SK-N-SH (cell line): Measurements from ENCODE around the gene ATG4C. TPM values are rescaled to one million over a fixed set of nuclear protein-coding genes. Genes with fewer than 3 reads are reported as not detected.
A peak's percentile ranks its signal among the peaks of the same experiment; 100 is the strongest.

Experiments used
- CTCF ChIA-PET: fragments of 300-600, 350-600 bp; formaldehyde crosslinking; extraction: SDS; loops from one replicate; lab custom pipeline; 2021; lab: Yijun Ruan, JAX
- POLR2A ChIA-PET: fragments of 350-600 bp; sonication (Branson Sonifier 250); formaldehyde crosslinking; extraction: SDS; loops from one replicate; lab custom pipeline; 2020; ENCODE audit warnings: antibody characterized with exemption, inconsistent platforms; lab: Yijun Ruan, JAX
- DNase-seq: peaks from one replicate; pipeline ENCODE4 v3.0.0; 2012
- H2AFZ ChIP-seq: fragments of 200-600 bp; sonication (generic); 2 replicates; pipeline ENCODE4 v1.8.1; 2016; ENCODE audit warnings: antibody characterized with exemption, mild to moderate bottlenecking, low read depth
- H3F3A ChIP-seq: fragments of 200-600 bp; sonication (generic); replicated peaks from 2 replicates; pipeline ENCODE3; 2016; ENCODE audit warnings: antibody characterized with exemption, mild to moderate bottlenecking; ENCODE audit not compliant: insufficient read depth
- H3K27ac ChIP-seq, 2 experiments: fragments of 200-500 bp in 1 of 2; fragments of 200-600 bp in 1 of 2; sonication (Bioruptor generic) in 1 of 2; sonication (generic), shearing (Covaris generic) in 1 of 2; 2 replicates each; pipeline versions ENCODE4 v1.5.1 to v1.6.1; 2014 to 2016; ENCODE audit warnings: low read depth in 2 of 2, inconsistent platforms in 1 of 2, low read length in 1 of 2, mild to moderate bottlenecking in 1 of 2, mixed read lengths in 1 of 2
- H3K27me3 ChIP-seq: fragments of 200-600 bp; sonication (generic), shearing (Covaris generic); 2 replicates; pipeline ENCODE4 v1.6.1; 2016; ENCODE audit warnings: mixed run types; ENCODE audit not compliant: insufficient read depth
- H3K36me3 ChIP-seq, 2 experiments: fragments of 200-500 bp in 1 of 2; fragments of 200-600 bp in 1 of 2; sonication (Bioruptor generic) in 1 of 2; sonication (generic) in 1 of 2; replicated peaks in 1 of 2; 2 replicates each; pipeline versions ENCODE3 to v1.5.1; 2014 to 2016; ENCODE audit warnings: low read length in 1 of 2, mild to moderate bottlenecking in 1 of 2; ENCODE audit not compliant: insufficient read depth in 2 of 2, control insufficient read depth in 1 of 2
- H3K4me1 ChIP-seq, 2 experiments: fragments of 200-500 bp in 1 of 2; fragments of 200-600 bp in 1 of 2; sonication (Bioruptor generic) in 1 of 2; sonication (generic), shearing (Covaris generic) in 1 of 2; 2 replicates each; pipeline versions ENCODE4 v1.5.1 to v1.6.1; 2014 to 2016; ENCODE audit warnings: low read depth in 1 of 2, low read length in 1 of 2, mixed run types in 1 of 2; ENCODE audit not compliant: insufficient read depth in 2 of 2, control insufficient read depth in 1 of 2
- H3K4me2 ChIP-seq: fragments of 200-600 bp; sonication (generic), shearing (Covaris generic); 2 replicates; pipeline ENCODE4 v1.6.1; 2017; ENCODE audit warnings: mixed run types
- H3K4me3 ChIP-seq, 2 experiments: fragments of 200-500 bp in 1 of 2; fragments of 200-600 bp in 1 of 2; sonication (Bioruptor generic) in 1 of 2; sonication (generic), shearing (Covaris generic) in 1 of 2; 2 replicates each; pipeline versions ENCODE4 v1.5.1 to v1.8.1; 2014 to 2016; ENCODE audit warnings: low read depth in 2 of 2, inconsistent platforms in 1 of 2, low read length in 1 of 2, mild to moderate bottlenecking in 1 of 2, mixed read lengths in 1 of 2, moderate library complexity in 1 of 2
- H3K79me2 ChIP-seq: fragments of 200-600 bp; sonication (generic); 2 replicates; pipeline ENCODE4 v1.8.1; 2017; ENCODE audit warnings: mild to moderate bottlenecking; ENCODE audit not compliant: insufficient read depth
- H3K9ac ChIP-seq: fragments of 200-600 bp; sonication (generic); 2 replicates; pipeline ENCODE4 v1.6.1; 2017; ENCODE audit warnings: mixed run types
- H3K9me2 ChIP-seq: fragments of 200-600 bp; sonication (generic); 2 replicates; pipeline ENCODE4 v1.6.1; 2017; ENCODE audit warnings: mixed run types
- H3K9me3 ChIP-seq: fragments of 200-600 bp; sonication (generic); 2 replicates; pipeline ENCODE4 v1.6.1; 2017; ENCODE audit warnings: mixed run types, mild to moderate bottlenecking, moderate library complexity
- H4K20me1 ChIP-seq: fragments of 200-600 bp; sonication (generic); 2 replicates; pipeline ENCODE4 v1.6.1; 2017; ENCODE audit warnings: mild to moderate bottlenecking, mixed run types; ENCODE audit not compliant: insufficient read depth
- CTCF ChIP-seq: fragments of 200-600 bp; sonication (generic); IDR thresholded peaks from 2 replicates; pipeline ENCODE4 v1.6.1; 2017; ENCODE audit warnings: antibody characterized with exemption, mild to moderate bottlenecking, moderate library complexity
- ELF1 ChIP-seq: IDR thresholded peaks from 2 replicates; pipeline ENCODE4 v1.4.0; 2012
- FOXJ3 ChIP-seq: sonication (generic); formaldehyde crosslinking; IDR thresholded peaks from 2 replicates; pipeline ENCODE4 v1.5.1; 2020; ENCODE audit warnings: mild to moderate bottlenecking, missing genetic modification reagents
- GABPA ChIP-seq: IDR thresholded peaks from 2 replicates; pipeline ENCODE4 v1.4.0; 2012; ENCODE audit warnings: low read depth, mild to moderate bottlenecking
- MEF2A ChIP-seq: IDR thresholded peaks from 2 replicates; pipeline ENCODE4 v1.4.0; 2012; ENCODE audit warnings: low read depth, borderline replicate concordance
- NFIC ChIP-seq: IDR thresholded peaks from 2 replicates; pipeline ENCODE4 v1.4.0; 2012; ENCODE audit warnings: borderline replicate concordance
- NRF1 ChIP-seq: IDR thresholded peaks from 2 replicates; pipeline ENCODE4 v1.6.1; 2012; ENCODE audit warnings: low read depth, mild to moderate bottlenecking, low read length
- POLR2AphosphoS5 ChIP-seq: IDR thresholded peaks from 2 replicates; pipeline ENCODE4 v1.6.1; 2012; ENCODE audit warnings: low read depth, low read length
- RAD21 ChIP-seq: IDR thresholded peaks from 2 replicates; pipeline ENCODE4 v1.6.1; 2012; ENCODE audit warnings: mild to moderate bottlenecking, low read length
- RFX5 ChIP-seq: IDR thresholded peaks from 2 replicates; pipeline ENCODE4 v1.6.1; 2012; ENCODE audit warnings: mild to moderate bottlenecking, improper control_type of control experiment, low read length
- SMC3 ChIP-seq: IDR thresholded peaks from 2 replicates; pipeline ENCODE4 v1.6.1; 2012; ENCODE audit warnings: low read depth, low read length, improper control_type of control experiment
- ZBTB33 ChIP-seq: IDR thresholded peaks from 2 replicates; pipeline ENCODE4 v1.4.0; 2012; ENCODE audit warnings: low read depth, borderline replicate concordance
- WGBS: methylation state at CpG from one replicate; pipeline ENCODE4 v1.1.6; 2017; ENCODE audit warnings: low lambda C conversion rate; 5-methylcytosine and 5-hydroxymethylcytosine counted together
- polyA plus RNA-seq, 3 experiments: library from polyadenylated mRNA; depleted of rRNA; stranded (reverse); fragments of >200 nt; gene quantifications; 2 replicates each; pipeline ENCODE4 v1.2.3, GENCODE V29; 2012
- TF ChIP-seq, protein P1 (sequence below): IDR thresholded peaks from 2 replicates; pipeline ENCODE4 v1.4.0; 2012; ENCODE audit warnings: low read depth, borderline replicate concordance

Gene ATG4C
- polyA plus RNA-seq, 1 of the 3 experiments (the other 2 are of a cell fraction), result 3.0 TPM

DNA sequence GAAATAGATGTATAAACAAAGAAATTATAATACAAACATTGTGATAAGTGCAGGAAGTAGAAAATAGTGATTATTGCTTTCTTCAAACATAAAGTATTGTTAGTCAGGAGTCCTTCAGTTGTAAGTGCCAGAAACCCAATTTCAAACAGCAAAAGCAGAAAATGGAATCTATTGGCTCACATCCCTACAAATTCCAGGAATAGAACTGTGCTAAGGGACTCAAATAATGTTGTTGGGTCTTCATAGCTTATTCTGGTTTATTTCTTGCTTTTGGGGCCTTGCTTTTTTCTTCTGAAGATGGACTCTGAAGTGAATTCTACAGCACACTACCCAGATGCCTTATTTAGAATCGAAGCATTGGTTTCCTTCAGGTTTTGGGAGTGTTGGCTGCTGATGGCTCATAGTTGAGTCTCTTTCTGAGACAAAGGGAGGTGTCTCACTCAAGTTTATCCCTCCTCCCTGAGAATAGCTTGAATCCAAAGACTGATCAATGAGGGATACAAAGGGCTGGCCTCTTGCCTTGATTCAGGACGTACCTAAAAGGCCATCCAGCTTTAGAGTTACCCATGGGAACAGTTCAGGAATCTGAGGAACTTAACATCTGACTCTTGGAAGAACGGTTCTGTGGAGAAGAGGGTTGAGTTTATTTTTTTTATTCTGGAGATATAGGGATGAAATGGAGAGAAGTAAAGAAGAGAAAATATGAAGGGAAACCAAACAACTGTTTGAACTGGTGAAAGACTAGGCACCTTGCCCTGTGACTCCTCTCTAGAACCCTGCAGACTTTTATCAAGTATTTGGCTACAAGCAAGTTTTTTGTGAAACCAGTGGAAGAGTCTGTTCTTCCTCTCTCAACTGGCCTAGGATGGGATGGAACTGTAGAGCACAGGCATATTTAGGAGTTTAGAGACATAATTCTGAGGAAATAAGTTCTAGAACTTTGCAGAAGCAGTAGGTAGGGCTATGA, 39.0 kb upstream of the ATG4C start:
- no peak overlapping the region for H3K4me2 ChIP-seq

GRCh38 chr1:62746086-62746808, 37.7 kb upstream of the ATG4C start:
- Histone ChIP-seq H3K4me2 (peak overlapping the region; percentile 47; the same call in 1 of the 2 replicates), H3K27ac (no peak overlapping the region), H2AFZ (peak overlapping the region; percentile 73; the same call in 1 of the 2 replicates), H3K79me2 (no peaks in the 10 kb centered on the region), H3K9me3 (no peaks in the 10 kb centered on the region), H3K4me1 (no peaks in the 10 kb centered on the region), H3K9me2 (no peaks in the 10 kb centered on the region), H3K27me3 (no peaks in the 10 kb centered on the region), H4K20me1 (no peaks in the 10 kb centered on the region), H3K4me3 (no peak overlapping the region; a peak in 1 of 4 replicates), H3K36me3 (no peaks in the 10 kb centered on the region), H3F3A (no peaks in the 10 kb centered on the region), H3K9ac (peak overlapping the region; percentile 20; the same call in 1 of the 2 replicates)
- TF ChIP-seq FOXJ3 (CRISPR knock-in tag) (no peak), ELF1 (no peak), SMC3 (peak; percentile 70), RFX5 (peak; percentile 19; the same call in 1 of the 2 replicates), CTCF (peak; percentile 81), RAD21 (peak; percentile 92), NRF1 (0 out of 2 replicates have a peak, but pooled peaks have one; percentile 2)
- ChIA-PET POLR2A (no interaction called here), CTCF (interaction anchor here (0.6 to 5.3 kb wide), 59 partner anchors 9 to 610 kb away, joined by 3 to 121 read pairs (median 4); partner anchors contain the start of genes DOCK7 and USP1)
- peak; percentile 56 for DNase-seq
- WGBS, result 63% methylated on average over 12 of the region's 12 CpGs

More for the DNA sequence above, 39.0 kb upstream of the ATG4C start:
- Histone ChIP-seq H3K27ac (no peak overlapping the region), H3F3A (no peaks in the 10 kb centered on the region), H3K36me3 (no peaks in the 10 kb centered on the region), H3K4me1 (no peaks in the 10 kb centered on the region), H3K9me3 (no peaks in the 10 kb centered on the region), H3K9me2 (no peaks in the 10 kb centered on the region), H3K9ac (no peak overlapping the region), H4K20me1 (no peaks in the 10 kb centered on the region), H2AFZ (no peak overlapping the region), H3K79me2 (no peaks in the 10 kb centered on the region), H3K4me3 (no peak overlapping the region), H3K27me3 (no peaks in the 10 kb centered on the region)
- ChIA-PET POLR2A (no interaction called here), CTCF (interaction anchor here (0.8 to 5.3 kb wide), 13 partner anchors 8 to 569 kb away, joined by 3 to 121 read pairs (median 6); no protein-coding TSS in a partner anchor)
- TF ChIP-seq NFIC (no peak), ZBTB33 (no peak), GABPA (no peak), POLR2AphosphoS5 (no peak), MEF2A (no peak)
- TF ChIP-seq, protein P1, sequence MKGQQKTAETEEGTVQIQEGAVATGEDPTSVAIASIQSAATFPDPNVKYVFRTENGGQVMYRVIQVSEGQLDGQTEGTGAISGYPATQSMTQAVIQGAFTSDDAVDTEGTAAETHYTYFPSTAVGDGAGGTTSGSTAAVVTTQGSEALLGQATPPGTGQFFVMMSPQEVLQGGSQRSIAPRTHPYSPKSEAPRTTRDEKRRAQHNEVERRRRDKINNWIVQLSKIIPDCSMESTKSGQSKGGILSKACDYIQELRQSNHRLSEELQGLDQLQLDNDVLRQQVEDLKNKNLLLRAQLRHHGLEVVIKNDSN, result no peak
- DNase-seq, result no peak
- 51% methylated on average over 3 of the region's 3 CpGs for WGBS
